ACC112 (cell line): ENCODE results near the gene SYCN.

Source experiments
- H2AFZ ChIP-seq: fragments of 200-600 bp; sonication (generic); one replicate; pipeline ENCODE4 v1.6.0; 2017; ENCODE audit warnings: antibody characterized with exemption, low read length; ENCODE audit not compliant: unreplicated experiment
- H3K27ac ChIP-seq: fragments of 200-600 bp; sonication (generic); 2 replicates; pipeline ENCODE4 v1.5.1; 2014; ENCODE audit warnings: low read depth, mild to moderate bottlenecking, antibody characterized with exemption, low read length, moderate library complexity
- H3K27me3 ChIP-seq: fragments of 200-600 bp; sonication (generic); 2 replicates; pipeline ENCODE4 v1.6.1; 2014; ENCODE audit warnings: mild to moderate bottlenecking, antibody characterized with exemption, low read length, moderate library complexity, mixed read lengths; ENCODE audit not compliant: insufficient read depth
- H3K36me3 ChIP-seq: fragments of 200-600 bp; sonication (generic); 2 replicates; pipeline ENCODE4 v1.6.1; 2016; ENCODE audit warnings: mild to moderate bottlenecking, antibody characterized with exemption, low read length, moderate library complexity, mixed read lengths; ENCODE audit not compliant: insufficient read depth
- H3K4me1 ChIP-seq: fragments of 200-600 bp; sonication (generic); one replicate; pipeline ENCODE4 v1.6.1; 2016; ENCODE audit warnings: low read length, mixed read lengths; ENCODE audit not compliant: insufficient read depth, unreplicated experiment, control insufficient read depth
- H3K4me3 ChIP-seq: fragments of 200-600 bp; sonication (generic); 2 replicates; pipeline ENCODE4 v1.5.1; 2014; ENCODE audit warnings: mild to moderate bottlenecking, low read depth, low read length
- H3K79me2 ChIP-seq: fragments of 200-600 bp; sonication (generic); one replicate; pipeline ENCODE4 v1.6.0; 2016; ENCODE audit warnings: low read length; ENCODE audit not compliant: control insufficient read depth, unreplicated experiment, insufficient read depth

SYCN gene

GRCh38 chr19:39154100-39154628, 49.9 kb downstream of the SYCN start:
- Histone ChIP-seq H3K27ac (no peak overlapping the region), H3K36me3 (peaks cover under 1% of the 10 kb centered on the region; the same call in 1 of the 2 replicates), H3K27me3 (no peaks in the 10 kb centered on the region), H2AFZ (no peak overlapping the region), H3K4me3 (no peak overlapping the region), H3K79me2 (peaks cover 9% of the 10 kb centered on the region), H3K4me1 (peaks cover 5% of the 10 kb centered on the region)
